HepG2 (cell line): Measurements from ENCODE around the gene EIF4G2. TPM values are rescaled to one million over a fixed set of nuclear protein-coding genes. Genes with fewer than 3 reads are reported as not detected.

Source experiments
- ATAC-seq: fragments of 200-7000 bp; cut with Tn5 transposase; 3 replicates; pipeline ENCODE4 v1.9.1; 2020; ENCODE audit warnings: mild to moderate bottlenecking, moderate library complexity
- Bru-seq: library from RNA; stranded (reverse); fragments of 400-500 nt; gene quantifications from one replicate; lab custom pipeline; 2021; lab: Mats Ljungman, UMichigan
- BruChase-seq, 2 experiments: library from RNA; stranded (reverse); fragments of 400-500 nt; gene quantifications; one replicate each; lab custom pipeline; 2021; lab: Mats Ljungman, UMichigan
- BruUV-seq: library from RNA; stranded (reverse); fragments of 400-500 nt; replicated peaks from 2 replicates; lab custom pipeline; 2021; lab: Mats Ljungman, UMichigan
- CTCF ChIA-PET: fragments of 300-600 bp; formaldehyde crosslinking; extraction: SDS; loops from one replicate; lab custom pipeline; 2021; ENCODE audit warnings: low total read pairs, inconsistent platforms, low intra/inter-chr PET ratio; lab: Yijun Ruan, JAX
- POLR2A ChIA-PET: fragments of 350-600 bp; sonication (Branson Sonifier 250); formaldehyde crosslinking; loops from one replicate; lab custom pipeline; 2020; ENCODE audit warnings: antibody characterized with exemption, inconsistent platforms; lab: Yijun Ruan, JAX
- DNase-seq: peaks from one replicate; pipeline ENCODE4 v3.0.0-alpha.2; 2015; ENCODE audit warnings: low spot score
- FAIRE-seq: peaks from 3 replicates; lab custom pipeline; 2011; peaks lifted over from hg19 to GRCh38; lab: Jason Lieb, UNC
- H2AFZ ChIP-seq: one replicate; pipeline ENCODE4 v1.6.1; 2011; ENCODE audit warnings: low read length, inconsistent platforms
- H3K27ac ChIP-seq: fragments of 300-600 bp; 3 replicates; pipeline ENCODE4 v1.8.0; 2011; ENCODE audit warnings: mixed run types, mild to moderate bottlenecking, mixed read lengths, low read length, inconsistent platforms; ENCODE audit not compliant: insufficient read depth; ENCODE audit errors: extremely low read length
- H3K27me3 ChIP-seq, 2 experiments: fragments of 200-600 bp in 1 of 2; 2 replicates in 1 of 2; 3 replicates in 1 of 2; pipeline versions ENCODE4 v1.6.0 to v1.8.0; 2011; ENCODE audit warnings: low read length in 2 of 2, mild to moderate bottlenecking in 2 of 2, moderate library complexity in 2 of 2, inconsistent platforms in 1 of 2; ENCODE audit not compliant: insufficient read depth in 2 of 2, control insufficient read depth in 1 of 2
- H3K36me3 ChIP-seq, 2 experiments: fragments of 200-600 bp in 1 of 2; replicated peaks in 1 of 2; 2 replicates in 1 of 2; 3 replicates in 1 of 2; pipeline versions ENCODE4 v1.5.1 to v1.8.0; 2011; ENCODE audit warnings: low read length in 2 of 2, inconsistent platforms in 1 of 2; ENCODE audit not compliant: insufficient read depth in 2 of 2, control insufficient read depth in 1 of 2
- H3K4me1 ChIP-seq: 2 replicates; pipeline ENCODE4 v1.5.1; 2012; ENCODE audit warnings: low read length, inconsistent platforms; ENCODE audit not compliant: insufficient read depth
- H3K4me2 ChIP-seq: 2 replicates; pipeline ENCODE4 v1.6.0; 2011; ENCODE audit warnings: low read depth, low read length, inconsistent platforms
- H3K4me3 ChIP-seq, 3 experiments: fragments of 200-600 bp in 1 of 3; sonication (generic), shearing (Covaris generic) in 1 of 3; replicated peaks in 1 of 3; 2 replicates each; pipeline ENCODE4 v1.5.1; 2011 to 2016; ENCODE audit warnings: low read length in 3 of 3, inconsistent platforms in 2 of 3, low read depth in 2 of 3, mild to moderate bottlenecking in 2 of 3, control low read depth in 1 of 3, mixed read lengths in 1 of 3; ENCODE audit not compliant: insufficient read depth in 1 of 3
- H3K79me2 ChIP-seq: one replicate; pipeline ENCODE4 v1.6.1; 2011; ENCODE audit warnings: low read length, inconsistent platforms; ENCODE audit not compliant: insufficient read depth
- H3K9ac ChIP-seq: 2 replicates; pipeline ENCODE4 v1.6.0; 2011; ENCODE audit warnings: mild to moderate bottlenecking, low read depth, low read length, inconsistent platforms; ENCODE audit not compliant: insufficient read depth
- H3K9me3 ChIP-seq: 2 replicates; pipeline ENCODE4 v1.5.1; 2012; ENCODE audit warnings: mild to moderate bottlenecking, low read length
- H4K20me1 ChIP-seq: 2 replicates; pipeline ENCODE4 v1.6.0; 2011; ENCODE audit warnings: inconsistent platforms, mild to moderate bottlenecking, low read length, moderate library complexity; ENCODE audit not compliant: insufficient read depth
- DR1 ChIP-seq: sonication (generic); formaldehyde crosslinking; IDR thresholded peaks from 2 replicates; pipeline ENCODE4 v1.8.0; 2021; ENCODE audit warnings: mild to moderate bottlenecking, missing genetic modification reagents, inconsistent platforms
- NR3C1 ChIP-seq: sonication (generic); formaldehyde crosslinking; IDR thresholded peaks from 2 replicates; pipeline ENCODE4 v1.4.0; 2020; ENCODE audit warnings: missing genetic modification reagents
- TARDBP ChIP-seq: sonication (generic); formaldehyde crosslinking; IDR thresholded peaks from 2 replicates; pipeline ENCODE4 v1.8.0; 2022; ENCODE audit warnings: mild to moderate bottlenecking, missing genetic modification reagents
- ZBTB46 ChIP-seq: sonication (generic); formaldehyde crosslinking; IDR thresholded peaks from 2 replicates; pipeline ENCODE4 v1.4.0; 2020; ENCODE audit warnings: mild to moderate bottlenecking, missing genetic modification reagents, borderline replicate concordance
- ZFY ChIP-seq: sonication (generic); formaldehyde crosslinking; IDR thresholded peaks from 2 replicates; pipeline ENCODE4 v1.4.0; 2020; ENCODE audit warnings: missing genetic modification reagents
- ZNF3 ChIP-seq: IDR thresholded peaks from 2 replicates; pipeline ENCODE4 v1.7.0; 2017; ENCODE audit warnings: inconsistent platforms
- ZNF430 ChIP-seq: sonication (generic); formaldehyde crosslinking; IDR thresholded peaks from 2 replicates; pipeline ENCODE4 v1.9.0; 2021; ENCODE audit warnings: mild to moderate bottlenecking, missing genetic modification reagents
- ZNF790 ChIP-seq: sonication (generic); formaldehyde crosslinking; IDR thresholded peaks from 2 replicates; pipeline ENCODE4 v1.8.0; 2022; ENCODE audit warnings: missing genetic modification reagents, mild to moderate bottlenecking, borderline replicate concordance
- WGBS: methylation state at CpG from one replicate; pipeline ENCODE4 v1.1.6; 2017; ENCODE audit warnings: low lambda C conversion rate; 5-methylcytosine and 5-hydroxymethylcytosine counted together
- in situ Hi-C: cut with HindIII; loops from 2 replicates; pipeline ENCODE4 v1.10.0; 2017; ENCODE audit warnings: low pct_unique_long_range_greater_than_20kb; ENCODE audit not compliant: extremely low pct_ligation_motif_present
- intact Hi-C: fragments of 100-400 bp; cut with micrococcal nuclease; formaldehyde crosslinking; loops from one replicate; pipeline ENCODE4 v1.10.0; 2022; ENCODE audit not compliant: unreplicated experiment
- long read RNA-seq, 2 experiments: library from RNA in 1 of 2; library from polyadenylated mRNA in 1 of 2; stranded (forward) in 1 of 2; unstranded in 1 of 2; transcript quantifications; one replicate each; pipeline ENCODE4 v2.0.0, GENCODE V29; 2019 to 2022
- polyA minus RNA-seq, 3 experiments: library from RNA; depleted of rRNA, polyadenylated mRNA; stranded (reverse); fragments of >200 nt; gene quantifications; 2 replicates each; pipeline ENCODE4 v1.2.3, GENCODE V29; 2011; ENCODE audit warnings: low replicate concordance in 1 of 3
- polyA plus RNA-seq, 8 experiments: library from polyadenylated mRNA; depleted of rRNA in 3 of 8; stranded (reverse) in 7 of 8; unstranded in 1 of 8; fragments of >200 nt; fragmentation: Illumina TruSeq in 4 of 8; extraction: Trizol in 4 of 8; gene quantifications; 2 replicates each; pipeline versions ENCODE4 v1.2.1 to v1.2.3, GENCODE V29; 2011 to 2016; ENCODE audit warnings: low read depth in 4 of 8, missing spikeins in 1 of 8, mixed read lengths in 1 of 8; ENCODE audit not compliant: insufficient read depth in 1 of 8
- total RNA-seq, 5 experiments: library from RNA; depleted of rRNA; stranded (reverse); fragments of >200 nt; fragmentation: Illumina TruSeq; extraction: Trizol; gene quantifications; 2 replicates each; pipeline ENCODE4 v1.2.3, GENCODE V29; 2016; ENCODE audit warnings: low read depth in 1 of 5
- TF ChIP-seq, protein P1 (sequence below): sonication (generic); formaldehyde crosslinking; IDR thresholded peaks from 2 replicates; pipeline ENCODE4 v1.9.0; 2022; ENCODE audit warnings: missing genetic modification reagents, mild to moderate bottlenecking, borderline replicate concordance
- TF ChIP-seq, protein P2 (sequence below): sonication (generic); formaldehyde crosslinking; IDR thresholded peaks from 2 replicates; pipeline ENCODE4 v1.8.0; 2022; ENCODE audit warnings: mild to moderate bottlenecking, missing genetic modification reagents, moderate library complexity

Gene EIF4G2
- total RNA-seq (2016; rRNA removed; fragmentation: Illumina TruSeq; extraction: Trizol): 546 and 803 TPM in 2 replicates
- total RNA-seq (2016; cell fraction: cytosol; rRNA removed; fragmentation: Illumina TruSeq; extraction: Trizol; ENCODE audit: low read depth): 73.8 and 95.4 TPM in 2 replicates
- 522 and 797 TPM in 2 replicates for total RNA-seq (2016; cell fraction: insoluble cytoplasmic fraction; rRNA removed; fragmentation: Illumina TruSeq; extraction: Trizol)
- 313 and 368 TPM in 2 replicates for total RNA-seq (2016; cell fraction: membrane; rRNA removed; fragmentation: Illumina TruSeq; extraction: Trizol)
- total RNA-seq (2016; cell fraction: nucleus; rRNA removed; fragmentation: Illumina TruSeq; extraction: Trizol): 384 and 431 TPM in 2 replicates
- polyA plus RNA-seq (2011; rRNA removed): 290 and 362 TPM in 2 replicates
- 158 and 238 TPM in 2 replicates for polyA plus RNA-seq (2011; cell fraction: cytosol; rRNA removed)
- 257 and 286 TPM in 2 replicates for polyA plus RNA-seq (2011; cell fraction: nucleus; rRNA removed)
- 312 and 316 TPM in 2 replicates for polyA plus RNA-seq (2012)
- 33.7 and 42.4 TPM in 2 replicates for polyA plus RNA-seq (2016; cell fraction: cytosol; fragmentation: Illumina TruSeq; extraction: Trizol; ENCODE audit: low read depth)
- 793 and 841 TPM in 2 replicates for polyA plus RNA-seq (2016; cell fraction: insoluble cytoplasmic fraction; fragmentation: Illumina TruSeq; extraction: Trizol; ENCODE audit: low read depth)
- 156 and 196 TPM in 2 replicates for polyA plus RNA-seq (2016; cell fraction: membrane; fragmentation: Illumina TruSeq; extraction: Trizol; ENCODE audit: low read depth)
- polyA plus RNA-seq (2016; cell fraction: nucleus; fragmentation: Illumina TruSeq; extraction: Trizol; ENCODE audit: insufficient read depth, low read depth): 494 and 516 TPM in 2 replicates
- polyA minus RNA-seq (2011; rRNA and poly(A)+ RNA removed; ENCODE audit: low replicate concordance): 292 and 575 TPM in 2 replicates
- polyA minus RNA-seq (2011; cell fraction: cytosol; rRNA and poly(A)+ RNA removed): 452 and 495 TPM in 2 replicates
- polyA minus RNA-seq (2011; cell fraction: nucleus; rRNA and poly(A)+ RNA removed): 406 and 495 TPM in 2 replicates
- percentile 99 among the genes with signal in this experiment for Bru-seq, nascent RNA
- percentile 100 among the genes with signal in this experiment for BruChase-seq, experiment 1, labeled RNA remaining after a 6-hour chase
- BruChase-seq, experiment 2, labeled RNA remaining after a 2-hour chase: percentile 100 among the genes with signal in this experiment
- long read RNA-seq, experiment 1, transcript EIF4G2-201 (22 exons, 3,978 nt): major isoform, 100 of 211 reads
- long read RNA-seq, experiment 1, transcript EIF4G2-202 (21 exons, 3,346 nt): minor isoform, 19 of 211 reads
- long read RNA-seq, experiment 1, partial matches to known transcripts: 60 of 211 reads
- long read RNA-seq, experiment 1, other reads (novel, unspliced or antisense): 29 of 211 reads
- long read RNA-seq, experiment 2, transcript EIF4G2-205 (21 exons, 3,654 nt): minor isoform, 17 of 802 reads
- long read RNA-seq, experiment 2, transcript EIF4G2-201 (22 exons, 3,978 nt): major isoform, 158 of 802 reads
- long read RNA-seq, experiment 2, transcript EIF4G2-204 (3 exons, 690 nt): minor isoform, 17 of 802 reads
- long read RNA-seq, experiment 2, transcript EIF4G2-202 (21 exons, 3,346 nt): minor isoform, 32 of 802 reads
- long read RNA-seq, experiment 2, partial matches to known transcripts: 188 of 802 reads
- long read RNA-seq, experiment 2, other reads (novel, unspliced or antisense): 390 of 802 reads

DNA sequence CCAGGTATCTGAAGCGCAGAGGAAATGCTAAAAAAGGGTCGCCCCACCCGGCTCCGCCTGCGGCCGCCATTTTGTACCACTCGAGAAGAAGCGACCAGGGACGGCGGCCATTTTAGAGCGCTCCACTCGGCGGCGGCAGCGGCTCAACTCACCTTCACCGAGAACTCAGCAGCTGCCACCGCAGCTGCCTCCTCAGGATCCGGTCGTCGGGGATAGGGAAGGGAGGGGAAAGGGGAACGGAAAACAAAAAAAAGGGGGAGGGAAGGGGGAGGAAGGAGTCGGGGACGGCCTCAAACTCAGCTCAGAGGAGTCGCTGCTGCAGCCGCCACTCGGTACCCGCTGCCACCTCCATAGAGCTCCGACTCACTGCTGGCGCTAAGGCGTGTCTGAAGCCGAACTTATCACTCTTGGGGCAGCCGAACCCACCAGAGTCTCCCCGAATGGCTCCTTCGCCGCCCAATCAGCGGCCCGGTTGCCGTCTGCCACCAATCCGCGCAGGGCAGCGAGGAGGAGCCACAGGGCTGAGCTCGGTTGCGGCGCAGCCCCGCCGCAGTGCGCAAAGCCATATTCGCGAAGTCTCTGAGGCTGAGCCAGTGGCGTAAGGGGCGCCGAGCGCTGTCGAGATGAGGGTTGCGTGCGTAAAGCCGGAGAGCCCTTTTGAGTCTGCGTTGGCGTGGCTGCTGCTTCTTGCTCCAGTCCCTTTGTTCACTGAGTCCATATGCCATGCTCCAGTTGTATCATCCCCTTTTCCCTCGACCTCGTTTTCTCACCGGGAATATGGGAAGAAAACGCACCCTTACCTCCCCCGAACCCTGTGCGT is at the start of gene EIF4G2:
Gene EIF4G2, minus strand, starts transcription at position 374 of the 820 bp plus-strand sequence.
- intact Hi-C loops: loop anchor here (2.0 to 5.0 kb wide), 3 partner anchors 50 to 521 kb away; partner anchors contain the start of gene ZBED5
- Histone ChIP-seq H3K27ac (peak within 1 kb of the TSS; percentile 96), H3K4me1 (peaks cover 40% of the 10 kb centered on the region), H2AFZ (no peak within 1 kb of the TSS), H3K9me3 (no peaks in the 10 kb centered on the region), H3K79me2 (peaks cover 44% of the 10 kb centered on the region), H3K4me2 (peak within 1 kb of the TSS; percentile 93), H3K36me3 (peaks cover 6 to 33% of the 10 kb centered on the region in 2 experiments), H4K20me1 (peaks cover 3% of the 10 kb centered on the region; the same call in 1 of the 2 replicates), H3K27me3 (no peaks in the 10 kb centered on the region; a peak in 1 of 5 replicates), H3K4me3 (peak within 1 kb of the TSS; percentile 88 to 99 (median 96)), H3K9ac (peak within 1 kb of the TSS; percentile 99)
- ATAC-seq: peak; percentile 97
- ChIA-PET POLR2A (interaction anchor here (0.7 to 4.5 kb wide), 48 partner anchors 8 to 1844 kb away, joined by 3 to 130 read pairs (median 5); partner anchors contain the start of genes CTR9, RNF141, TMEM9B and USP47), CTCF (no interaction called here)
- 2% methylated on average over 25 of the region's 65 CpGs for WGBS
- BruUV-seq: no TSS peak
- peak; percentile 95 for DNase-seq
- peak; percentile 67 for FAIRE-seq
- in situ Hi-C loops: loop anchor here (5.0 kb wide), 1 partner anchor 49 kb away; the partner anchor contains the start of gene ZBED5
- peak; percentile 99 for TF ChIP-seq DR1 (CRISPR knock-in tag)
- TF ChIP-seq ZNF790 (CRISPR knock-in tag): 0 out of 2 replicates have a peak, but pooled peaks have one; percentile 62
- TF ChIP-seq TARDBP: 0 out of 2 replicates have a peak, but pooled peaks have one; percentile 13
- TF ChIP-seq ZFY (CRISPR knock-in tag): peak; percentile 81
- no peak for TF ChIP-seq ZNF3 (CRISPR knock-in tag)
- peak; percentile 81 for TF ChIP-seq ZNF430
- TF ChIP-seq ZBTB46: no peak
- TF ChIP-seq, protein P1, sequence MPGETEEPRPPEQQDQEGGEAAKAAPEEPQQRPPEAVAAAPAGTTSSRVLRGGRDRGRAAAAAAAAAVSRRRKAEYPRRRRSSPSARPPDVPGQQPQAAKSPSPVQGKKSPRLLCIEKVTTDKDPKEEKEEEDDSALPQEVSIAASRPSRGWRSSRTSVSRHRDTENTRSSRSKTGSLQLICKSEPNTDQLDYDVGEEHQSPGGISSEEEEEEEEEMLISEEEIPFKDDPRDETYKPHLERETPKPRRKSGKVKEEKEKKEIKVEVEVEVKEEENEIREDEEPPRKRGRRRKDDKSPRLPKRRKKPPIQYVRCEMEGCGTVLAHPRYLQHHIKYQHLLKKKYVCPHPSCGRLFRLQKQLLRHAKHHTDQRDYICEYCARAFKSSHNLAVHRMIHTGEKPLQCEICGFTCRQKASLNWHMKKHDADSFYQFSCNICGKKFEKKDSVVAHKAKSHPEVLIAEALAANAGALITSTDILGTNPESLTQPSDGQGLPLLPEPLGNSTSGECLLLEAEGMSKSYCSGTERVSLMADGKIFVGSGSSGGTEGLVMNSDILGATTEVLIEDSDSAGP (CRISPR knock-in tag): peak; percentile 78
- TF ChIP-seq NR3C1 (CRISPR knock-in tag): no peak
- TF ChIP-seq, protein P2, sequence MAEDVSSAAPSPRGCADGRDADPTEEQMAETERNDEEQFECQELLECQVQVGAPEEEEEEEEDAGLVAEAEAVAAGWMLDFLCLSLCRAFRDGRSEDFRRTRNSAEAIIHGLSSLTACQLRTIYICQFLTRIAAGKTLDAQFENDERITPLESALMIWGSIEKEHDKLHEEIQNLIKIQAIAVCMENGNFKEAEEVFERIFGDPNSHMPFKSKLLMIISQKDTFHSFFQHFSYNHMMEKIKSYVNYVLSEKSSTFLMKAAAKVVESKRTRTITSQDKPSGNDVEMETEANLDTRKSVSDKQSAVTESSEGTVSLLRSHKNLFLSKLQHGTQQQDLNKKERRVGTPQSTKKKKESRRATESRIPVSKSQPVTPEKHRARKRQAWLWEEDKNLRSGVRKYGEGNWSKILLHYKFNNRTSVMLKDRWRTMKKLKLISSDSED (CRISPR knock-in tag): no peak
